IMR-90 (cell line): ENCODE data around the gene SLC44A5. TPM values are rescaled to one million over a fixed set of nuclear protein-coding genes. Genes with fewer than 3 reads are reported as not detected.

ENCODE experiments used
- ATAC-seq: fragments of 200-7000 bp; cut with Tn5 transposase; 2 replicates; pipeline ENCODE4 v1.9.1; 2020; ENCODE audit warnings: low read depth, mild to moderate bottlenecking, moderate library complexity
- BruUV-seq: library from RNA; stranded (reverse); fragments of 400-500 nt; replicated peaks from 2 replicates; lab custom pipeline; 2021; lab: Mats Ljungman, UMichigan
- CTCF ChIA-PET: fragments of 300-600 bp; formaldehyde crosslinking; extraction: SDS; loops from one replicate; lab custom pipeline; 2021; ENCODE audit warnings: antibody characterized with exemption; lab: Yijun Ruan, JAX
- POLR2A ChIA-PET: fragments of 300-600 bp; sonication (Branson Sonifier 250); formaldehyde crosslinking; loops from one replicate; lab custom pipeline; 2022; ENCODE audit warnings: antibody characterized with exemption; ENCODE audit not compliant: unreplicated experiment; lab: Charles Lee
- DNase-seq: peaks from one replicate; pipeline ENCODE4 v3.0.0; 2013
- H2AFZ ChIP-seq: replicated peaks from 2 replicates; pipeline ENCODE3; 2013; ENCODE audit warnings: low read length, mild to moderate bottlenecking; ENCODE audit not compliant: poor library complexity
- H2AK5ac ChIP-seq: 2 replicates; pipeline ENCODE4 v1.6.1; 2013; ENCODE audit warnings: low read depth, low read length, inconsistent platforms
- H2AK9ac ChIP-seq: replicated peaks from 2 replicates; pipeline ENCODE3; 2013; ENCODE audit warnings: mild to moderate bottlenecking, low read depth, low read length, moderate library complexity; ENCODE audit not compliant: poor library complexity
- H2BK120ac ChIP-seq: 2 replicates; pipeline ENCODE4 v1.6.1; 2013; ENCODE audit warnings: low read depth, low read length, inconsistent platforms
- H2BK15ac ChIP-seq: 3 replicates; pipeline ENCODE4 v1.6.1; 2013; ENCODE audit warnings: low read depth, low read length, inconsistent platforms
- H2BK20ac ChIP-seq: 2 replicates; pipeline ENCODE4 v1.6.1; 2013; ENCODE audit warnings: low read depth, mild to moderate bottlenecking, inconsistent platforms, low read length, moderate library complexity
- H2BK5ac ChIP-seq: 2 replicates; pipeline ENCODE4 v1.6.1; 2013; ENCODE audit warnings: mild to moderate bottlenecking, low read depth, low read length, inconsistent platforms; ENCODE audit not compliant: poor library complexity, severe bottlenecking
- H3K14ac ChIP-seq: replicated peaks from 2 replicates; pipeline ENCODE4 v1.6.1; 2013; ENCODE audit warnings: low read depth, low read length, inconsistent platforms
- H3K18ac ChIP-seq: 2 replicates; pipeline ENCODE4 v1.6.1; 2013; ENCODE audit warnings: low read depth, low read length, control low read depth
- H3K23ac ChIP-seq: 2 replicates; pipeline ENCODE4 v1.6.1; 2013; ENCODE audit warnings: low read depth, low read length, inconsistent platforms
- H3K27ac ChIP-seq: 2 replicates; pipeline ENCODE4 v1.5.1; 2013; ENCODE audit warnings: mild to moderate bottlenecking, control low read depth, low read length; ENCODE audit not compliant: insufficient read depth
- H3K27me3 ChIP-seq: 2 replicates; pipeline ENCODE4 v1.6.1; 2013; ENCODE audit warnings: low read length; ENCODE audit not compliant: control insufficient read depth, insufficient read depth
- H3K36me3 ChIP-seq: 2 replicates; pipeline ENCODE4 v1.6.1; 2013; ENCODE audit warnings: low read length, mixed read lengths; ENCODE audit not compliant: control insufficient read depth, insufficient read depth
- H3K4ac ChIP-seq: 2 replicates; pipeline ENCODE4 v1.6.1; 2013; ENCODE audit warnings: low read depth, low read length, inconsistent platforms
- H3K4me1 ChIP-seq: 2 replicates; pipeline ENCODE4 v1.6.1; 2013; ENCODE audit warnings: low read length, mixed read lengths; ENCODE audit not compliant: control insufficient read depth, insufficient read depth
- H3K4me2 ChIP-seq: 2 replicates; pipeline ENCODE4 v1.6.1; 2013; ENCODE audit warnings: low read depth, mild to moderate bottlenecking, control low read depth, low read length, moderate library complexity
- H3K4me3 ChIP-seq: 2 replicates; pipeline ENCODE4 v1.5.1; 2013; ENCODE audit warnings: low read depth, mild to moderate bottlenecking, control low read depth, low read length, moderate library complexity; ENCODE audit not compliant: insufficient read depth
- H3K56ac ChIP-seq: 2 replicates; pipeline ENCODE4 v1.6.1; 2013; ENCODE audit warnings: low read length, inconsistent platforms; ENCODE audit not compliant: insufficient read depth; ENCODE audit errors: extremely low read depth
- H3K79me1 ChIP-seq, 2 experiments: 2 replicates each; pipeline ENCODE4 v1.6.1; 2013; ENCODE audit warnings: low read length in 2 of 2, inconsistent platforms in 1 of 2, low read depth in 1 of 2
- H3K9ac ChIP-seq: 2 replicates; pipeline ENCODE4 v1.6.1; 2013; ENCODE audit warnings: low read depth, low read length, control low read depth
- H3K9me1 ChIP-seq: 2 replicates; pipeline ENCODE4 v1.6.1; 2013; ENCODE audit warnings: low read length, inconsistent platforms; ENCODE audit not compliant: insufficient read depth
- H3K9me3 ChIP-seq: 2 replicates; pipeline ENCODE4 v1.6.1; 2013; ENCODE audit warnings: low read length; ENCODE audit not compliant: control insufficient read depth, insufficient read depth
- H4K20me1 ChIP-seq: 2 replicates; pipeline ENCODE4 v1.6.1; 2013; ENCODE audit warnings: low read length, inconsistent platforms; ENCODE audit not compliant: insufficient read depth
- H4K5ac ChIP-seq: 2 replicates; pipeline ENCODE4 v1.6.1; 2013; ENCODE audit warnings: mild to moderate bottlenecking, low read depth, low read length, control low read depth
- H4K8ac ChIP-seq, 2 experiments: 2 replicates each; pipeline ENCODE4 v1.6.1; 2013; ENCODE audit warnings: low read depth in 2 of 2, low read length in 2 of 2, control low read depth in 1 of 2, inconsistent platforms in 1 of 2
- H4K91ac ChIP-seq: 2 replicates; pipeline ENCODE4 v1.6.1; 2013; ENCODE audit warnings: low read depth, low read length, inconsistent platforms; ENCODE audit not compliant: insufficient read depth
- BHLHE40 ChIP-seq: fragments of 150-350 bp; IDR thresholded peaks from 2 replicates; pipeline ENCODE4 v1.6.1; 2016; ENCODE audit warnings: mild to moderate bottlenecking, low read depth, low read length
- CEBPB ChIP-seq: IDR thresholded peaks from 2 replicates; pipeline ENCODE4 v1.6.1; 2012; ENCODE audit warnings: low read depth, low read length, improper control_type of control experiment
- CHD1 ChIP-seq: IDR thresholded peaks from 2 replicates; pipeline ENCODE4 v1.6.1; 2012; ENCODE audit warnings: low read depth, low read length, improper control_type of control experiment
- CTCF ChIP-seq: conservative IDR thresholded peaks from 2 replicates; pipeline ENCODE4 v1.5.1; 2012; ENCODE audit warnings: mild to moderate bottlenecking, low read depth, low read length, improper control_type of control experiment
- ELK1 ChIP-seq: fragments of 150-350 bp; IDR thresholded peaks from 2 replicates; pipeline ENCODE4 v1.6.1; 2016; ENCODE audit warnings: low read depth, mild to moderate bottlenecking, low read length, moderate library complexity, borderline replicate concordance
- FOS ChIP-seq: fragments of 150-350 bp; IDR thresholded peaks from 2 replicates; pipeline ENCODE4 v1.6.1; 2016; ENCODE audit warnings: low read depth, low read length
- MAFK ChIP-seq: IDR thresholded peaks from 2 replicates; pipeline ENCODE4 v1.6.1; 2012; ENCODE audit warnings: low read depth, low read length, improper control_type of control experiment
- MAZ ChIP-seq: IDR thresholded peaks from 2 replicates; pipeline ENCODE4 v1.6.1; 2012; ENCODE audit warnings: low read depth, mild to moderate bottlenecking, low read length, improper control_type of control experiment, moderate library complexity, borderline replicate concordance
- MXI1 ChIP-seq: IDR thresholded peaks from 2 replicates; pipeline ENCODE4 v1.6.1; 2012; ENCODE audit warnings: low read depth, mild to moderate bottlenecking, low read length, moderate library complexity, borderline replicate concordance
- NFE2L2 ChIP-seq: fragments of 150-350 bp; IDR thresholded peaks from 2 replicates; pipeline ENCODE4 v1.6.1; 2016; ENCODE audit warnings: low read depth, mild to moderate bottlenecking, low read length
- POLR2A ChIP-seq: IDR thresholded peaks from 2 replicates; pipeline ENCODE4 v1.6.1; 2012; ENCODE audit warnings: mild to moderate bottlenecking, low read depth, low read length
- RAD21 ChIP-seq: IDR thresholded peaks from 2 replicates; pipeline ENCODE4 v1.6.1; 2012; ENCODE audit warnings: low read length, improper control_type of control experiment
- RCOR1 ChIP-seq: IDR thresholded peaks from 2 replicates; pipeline ENCODE4 v1.6.1; 2012; ENCODE audit warnings: mild to moderate bottlenecking, low read length, improper control_type of control experiment; ENCODE audit not compliant: insufficient replicate concordance
- RFX5 ChIP-seq: IDR thresholded peaks from 2 replicates; pipeline ENCODE4 v1.8.0; 2012; ENCODE audit warnings: low read depth, mild to moderate bottlenecking, low read length, moderate library complexity
- SMC3 ChIP-seq: fragments of 150-350 bp; IDR thresholded peaks from 2 replicates; pipeline ENCODE4 v1.6.1; 2016; ENCODE audit warnings: low read depth, mild to moderate bottlenecking, antibody characterized with exemption, low read length, moderate library complexity
- USF2 ChIP-seq: fragments of 150-350 bp; IDR thresholded peaks from 2 replicates; pipeline ENCODE4 v1.6.1; 2017; ENCODE audit warnings: mild to moderate bottlenecking, antibody characterized with exemption, low read length, low read depth
- dilution Hi-C: fragments of 300-500 bp; cut with HindIII; formaldehyde crosslinking; loops from one replicate; pipeline ENCODE4 v1.14.3; 2018; ENCODE audit warnings: low sequenced_read_pairs; ENCODE audit not compliant: unreplicated experiment
- in situ Hi-C: fragments of 300-500 bp; cut with MboI; formaldehyde crosslinking; loops from 3 replicates; pipeline ENCODE4 v1.14.3; 2019; ENCODE audit warnings: low sequenced_read_pairs, inconsistent platforms, mixed read lengths
- intact Hi-C: fragments of 100-400 bp; cut with micrococcal nuclease; formaldehyde crosslinking; loops from 2 replicates; pipeline ENCODE4 v1.10.0; 2022
- polyA plus RNA-seq, 3 experiments: library from polyadenylated mRNA; depleted of rRNA; stranded (reverse); fragments of >200 nt; gene quantifications; 2 replicates each; pipeline ENCODE4 v1.2.3, GENCODE V29; 2012; ENCODE audit warnings: low replicate concordance in 1 of 3
- total RNA-seq: library from RNA; depleted of rRNA; stranded (reverse); fragments of >200 nt; gene quantifications from 2 replicates; pipeline ENCODE4 v1.2.3, GENCODE V29; 2012

The SLC44A5 gene
- total and polyA plus RNA-seq, 2 of the 4 experiments (the other 2 are of a cell fraction) = under 0.01 TPM; not detected in 1

- H3K23ac ChIP-seq = no peak overlapping the region
- no peak for TF ChIP-seq NFE2L2
- no peak for TF ChIP-seq BHLHE40
- TF ChIP-seq SMC3 = no peak
- no peak for TF ChIP-seq RCOR1
- no peak for TF ChIP-seq POLR2A
- TF ChIP-seq CEBPB = no peak
- TF ChIP-seq FOS = no peak
- TF ChIP-seq RAD21 = no peak
- no peak for TF ChIP-seq ELK1
- no peak for TF ChIP-seq CHD1
- no peak for TF ChIP-seq MAZ
- TF ChIP-seq MAFK = no peak
- TF ChIP-seq RFX5 = no peak
- TF ChIP-seq USF2 = no peak
- no peak for TF ChIP-seq MXI1
- TF ChIP-seq CTCF = no peak
- no peak overlapping the region for H3K18ac ChIP-seq
- H3K9ac ChIP-seq = no peak overlapping the region
- H3K27me3 ChIP-seq = no peaks in the 10 kb centered on the region
- H3K4me2 ChIP-seq = no peak overlapping the region
- ChIA-PET POLR2A (no interaction called here), CTCF (no interaction called here)
- H3K4me1 ChIP-seq = no peaks in the 10 kb centered on the region
- no peak overlapping the region for H2AFZ ChIP-seq
- no peak overlapping the region for H4K8ac ChIP-seq
- H4K5ac ChIP-seq = no peak overlapping the region
- H3K14ac ChIP-seq = no peak overlapping the region
- H3K27ac ChIP-seq = no peak overlapping the region
- H2BK120ac ChIP-seq = no peak overlapping the region
- in situ Hi-C loops (no loop called here), intact Hi-C loops (no loop called here), dilution Hi-C loops (no loop called here)
- H3K56ac ChIP-seq = no peak overlapping the region
- no peak overlapping the region for H4K91ac ChIP-seq
- no peak overlapping the region for H2BK5ac ChIP-seq
- no peak overlapping the region for H2BK20ac ChIP-seq
- no peaks in the 10 kb centered on the region for H3K9me1 ChIP-seq
- no peak for DNase-seq
- H2AK5ac ChIP-seq = no peak overlapping the region
- H4K20me1 ChIP-seq = no peaks in the 10 kb centered on the region
- H3K79me1 ChIP-seq = no peaks in the 10 kb centered on the region
- no peak overlapping the region for H2BK15ac ChIP-seq
- H3K9me3 ChIP-seq = no peaks in the 10 kb centered on the region
- no peak overlapping the region for H3K4me3 ChIP-seq
- H2AK9ac ChIP-seq = no peak overlapping the region
- BruUV-seq = no TSS peak
- H3K4ac ChIP-seq = no peak overlapping the region
- ATAC-seq = no peak
- H3K36me3 ChIP-seq = no peaks in the 10 kb centered on the region
Measured at GRCh38 chr1:75245239-75245638, 365.7 kb downstream of the SLC44A5 start.
